NOMO-1 treated with DMSO at 0.1 percent for 48 hours (cell line): ENCODE data around the gene HCST.

ENCODE experiments used
- DNase-seq: peaks from one replicate; lab custom pipeline; 2025; ENCODE audit not compliant: unreplicated experiment; lab: John Stamatoyannopoulos, UW

HCST gene, protein sequence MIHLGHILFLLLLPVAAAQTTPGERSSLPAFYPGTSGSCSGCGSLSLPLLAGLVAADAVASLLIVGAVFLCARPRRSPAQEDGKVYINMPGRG

DNA sequence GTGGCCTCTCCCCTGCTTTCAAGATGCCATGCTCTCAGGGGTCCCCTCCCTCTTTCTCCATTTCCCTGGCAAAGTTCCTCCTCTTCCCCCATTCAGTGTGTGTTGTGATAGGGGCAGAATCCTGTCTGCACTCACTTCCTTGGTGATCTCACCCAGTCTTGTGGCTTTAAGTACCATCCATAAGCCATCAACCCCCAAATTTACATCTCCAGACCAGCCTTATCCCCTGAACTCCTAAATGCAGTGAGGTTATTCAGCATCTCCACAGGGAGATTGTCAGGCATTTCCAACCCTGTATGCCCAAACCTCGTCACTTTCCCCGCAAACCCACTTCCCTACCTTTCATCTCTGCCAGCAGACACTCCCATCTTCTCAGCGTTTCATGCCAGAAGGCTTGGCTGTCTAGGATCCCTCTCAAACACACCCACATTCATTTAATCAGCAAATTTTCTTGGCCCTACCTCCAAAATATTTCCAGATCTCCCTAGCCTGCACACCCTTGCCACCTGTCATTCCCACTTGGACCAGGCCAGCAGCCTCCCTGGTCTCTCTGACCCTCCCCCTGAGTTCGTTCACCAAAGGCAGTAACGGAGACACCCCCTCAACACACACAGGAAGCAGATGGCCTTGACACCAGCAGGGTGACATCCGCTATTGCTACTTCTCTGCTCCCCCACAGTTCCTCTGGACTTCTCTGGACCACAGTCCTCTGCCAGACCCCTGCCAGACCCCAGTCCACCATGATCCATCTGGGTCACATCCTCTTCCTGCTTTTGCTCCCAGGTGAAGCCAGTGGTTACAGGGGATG, at the start of gene HCST:
TSS of gene HCST (plus strand) at position 676 of the 808 bp plus-strand sequence. CDS start at position 741, 65 bp downstream.
- DNase-seq, result peak; percentile 11

DNA sequence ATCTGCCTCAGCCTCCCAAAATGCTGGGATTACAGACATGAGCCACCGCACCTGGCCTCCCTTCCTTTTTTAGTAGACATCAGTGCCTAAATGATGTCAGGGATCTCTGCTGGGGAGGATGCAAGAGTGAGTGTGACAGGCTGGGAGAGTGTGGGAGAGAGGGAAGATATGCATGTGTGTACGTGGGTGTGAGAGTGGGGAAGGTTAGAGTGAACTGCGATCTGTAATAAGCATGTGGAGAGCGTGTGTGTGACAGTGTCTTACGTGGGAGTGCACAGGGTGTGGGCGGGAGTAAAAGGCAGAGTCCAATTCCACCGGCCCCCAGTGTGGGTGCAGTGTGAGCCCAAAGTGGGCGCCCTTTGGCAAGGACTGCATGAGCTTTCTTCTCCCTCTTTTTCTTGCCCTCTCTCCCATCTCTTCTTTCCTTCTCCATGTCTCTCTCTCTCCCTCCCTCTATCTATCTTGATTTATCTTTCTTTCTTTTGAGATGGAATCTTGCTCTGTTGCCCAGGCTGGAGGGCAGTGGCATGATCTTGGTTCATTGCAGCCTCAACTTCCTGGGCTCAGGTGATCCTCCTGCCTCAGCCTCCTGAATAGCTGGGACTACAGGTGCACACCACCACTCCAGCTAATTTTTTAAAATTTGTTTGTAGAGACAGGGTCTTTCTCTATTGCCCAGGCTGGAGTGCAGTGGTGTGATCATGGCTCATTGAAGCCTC, 49.1 kb upstream of the HCST start:
- no peak for DNase-seq

DNA sequence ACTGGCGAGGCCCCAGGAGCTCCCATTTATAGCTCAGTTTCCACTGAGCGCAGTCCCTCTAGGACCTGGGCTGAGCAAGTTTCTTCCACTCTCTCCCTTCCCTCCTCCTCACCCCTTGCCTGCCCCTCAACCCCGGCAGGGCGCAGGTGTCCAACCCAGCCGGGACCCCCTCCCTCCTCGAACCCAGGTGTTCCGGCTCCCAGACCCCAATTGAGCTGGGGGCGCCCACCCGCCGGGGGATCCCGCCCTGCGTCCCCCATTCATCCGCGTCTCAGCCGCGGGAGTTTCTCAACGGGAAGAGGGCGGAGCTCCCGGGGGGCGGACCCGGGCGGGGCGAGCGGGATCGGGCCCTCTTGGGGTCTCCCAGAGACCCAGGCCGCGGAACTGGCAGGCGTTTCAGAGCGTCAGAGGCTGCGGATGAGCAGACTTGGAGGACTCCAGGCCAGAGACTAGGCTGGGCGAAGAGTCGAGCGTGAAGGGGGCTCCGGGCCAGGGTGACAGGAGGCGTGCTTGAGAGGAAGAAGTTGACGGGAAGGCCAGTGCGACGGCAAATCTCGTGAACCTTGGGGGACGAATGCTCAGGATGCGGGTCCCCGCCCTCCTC, 45.7 kb upstream of the HCST start, which contains the start of gene KIRREL2:
TSS of gene KIRREL2 (plus strand) at position 366 of the 604 bp plus-strand sequence. CDS start at position 575, 209 bp downstream.
- DNase-seq, result peak; percentile 46

DNA sequence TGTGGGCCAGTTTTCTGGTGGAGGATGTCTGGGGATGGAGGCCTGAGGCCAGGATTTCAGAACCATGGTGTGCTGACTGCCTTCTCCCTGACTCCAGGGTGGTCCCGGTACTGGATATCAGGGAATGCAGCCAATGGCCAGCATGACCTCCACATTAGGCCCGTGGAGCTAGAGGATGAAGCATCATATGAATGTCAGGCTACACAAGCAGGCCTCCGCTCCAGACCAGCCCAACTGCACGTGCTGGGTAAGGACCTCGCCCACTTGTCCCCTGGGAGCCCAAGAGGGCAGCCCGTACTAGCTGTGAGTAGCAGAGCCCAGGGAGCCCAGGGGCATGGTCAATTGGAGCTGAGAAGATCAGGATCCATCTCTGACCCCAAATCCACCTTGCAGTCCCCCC, 44.0 kb upstream of the HCST start:
- DNase-seq, result no peak

DNA sequence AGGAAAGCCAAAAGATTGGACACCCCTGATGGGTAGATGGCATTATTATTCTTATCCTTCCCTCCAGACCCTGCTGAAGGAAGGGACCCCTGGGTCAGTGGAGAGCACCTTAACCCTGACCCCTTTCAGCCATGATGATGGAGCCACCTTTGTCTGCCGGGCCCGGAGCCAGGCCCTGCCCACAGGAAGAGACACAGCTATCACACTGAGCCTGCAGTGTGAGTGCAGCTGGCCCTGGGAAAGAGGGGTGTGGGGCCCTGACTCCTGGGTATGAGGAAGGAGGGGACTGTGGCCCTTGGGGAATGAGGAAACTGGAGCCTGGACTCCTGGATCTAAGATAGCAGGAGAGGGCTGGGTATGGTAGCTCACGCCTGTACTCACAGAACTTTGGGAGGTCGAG, 42.9 kb upstream of the HCST start:
- DNase-seq, result no peak

DNA sequence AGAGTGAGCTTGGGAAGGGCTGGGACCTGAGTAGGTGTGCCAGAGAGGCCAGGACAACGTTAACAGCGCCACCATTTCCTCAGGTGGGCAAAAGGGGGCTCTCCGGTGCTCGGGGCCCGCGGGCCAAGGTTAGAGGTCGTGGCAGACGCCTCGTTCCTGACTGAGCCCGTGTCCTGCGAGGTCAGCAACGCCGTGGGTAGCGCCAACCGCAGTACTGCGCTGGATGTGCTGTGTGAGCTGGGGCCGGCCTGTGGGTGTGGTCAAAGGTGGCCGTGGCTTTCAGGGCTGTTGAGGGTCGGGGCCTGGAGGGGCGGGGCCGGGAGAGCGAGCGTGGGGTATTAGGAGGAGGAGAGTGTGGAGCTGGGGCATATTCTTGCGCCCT, 41.9 kb upstream of the HCST start:
- DNase-seq, result no peak

DNA sequence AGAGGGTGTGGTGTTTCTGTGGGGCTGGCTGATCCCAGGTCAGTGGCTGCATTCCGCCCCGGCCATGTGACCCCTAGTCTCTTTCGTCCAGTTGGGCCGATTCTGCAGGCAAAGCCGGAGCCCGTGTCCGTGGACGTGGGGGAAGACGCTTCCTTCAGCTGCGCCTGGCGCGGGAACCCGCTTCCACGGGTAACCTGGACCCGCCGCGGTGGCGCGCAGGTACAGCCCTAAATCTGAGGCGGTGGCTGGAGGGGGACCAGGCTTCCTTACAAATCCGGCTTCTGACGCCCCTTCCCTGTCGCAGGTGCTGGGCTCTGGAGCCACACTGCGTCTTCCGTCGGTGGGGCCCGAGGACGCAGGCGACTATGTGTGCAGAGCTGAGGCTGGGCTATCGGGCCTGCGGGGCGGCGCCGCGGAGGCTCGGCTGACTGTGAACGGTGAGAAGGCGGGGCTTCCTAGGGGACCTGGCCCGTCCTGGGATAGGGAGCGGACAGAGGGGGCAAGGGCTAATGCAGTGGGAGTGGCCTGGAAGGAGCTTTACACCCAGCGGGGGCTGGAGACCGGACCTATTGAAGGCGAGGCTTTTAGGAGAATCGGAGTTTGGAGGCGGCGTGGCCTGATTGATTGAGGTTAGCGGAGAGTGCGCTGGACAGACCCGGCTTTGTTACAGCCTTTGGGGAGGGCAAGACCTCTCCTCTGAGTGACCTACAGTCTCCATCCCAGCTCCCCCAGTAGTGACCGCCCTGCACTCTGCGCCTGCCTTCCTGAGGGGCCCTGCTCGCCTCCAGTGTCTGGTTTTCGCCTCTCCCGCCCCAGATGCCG, 41.3 kb upstream of the HCST start:
- DNase-seq, result no peak

DNA sequence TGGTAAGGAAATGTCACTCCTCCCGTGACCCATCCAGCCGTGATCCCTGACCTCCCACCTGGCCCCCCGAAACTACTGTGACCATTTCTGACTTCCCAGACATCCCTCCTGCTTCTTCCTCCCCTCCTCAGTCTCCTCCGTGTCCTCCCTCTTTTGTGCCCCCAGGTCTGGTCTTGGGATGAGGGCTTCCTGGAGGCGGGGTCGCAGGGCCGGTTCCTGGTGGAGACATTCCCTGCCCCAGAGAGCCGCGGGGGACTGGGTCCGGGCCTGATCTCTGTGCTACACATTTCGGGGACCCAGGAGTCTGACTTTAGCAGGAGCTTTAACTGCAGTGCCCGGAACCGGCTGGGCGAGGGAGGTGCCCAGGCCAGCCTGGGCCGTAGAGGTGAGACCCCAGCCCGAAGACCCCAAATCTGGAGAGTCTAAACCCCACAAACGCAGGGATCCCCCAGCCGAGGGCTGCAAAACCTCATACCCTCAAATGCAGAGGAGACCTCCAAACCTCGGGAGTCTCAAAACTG, 40.6 kb upstream of the HCST start:
- DNase-seq, result no peak

DNA sequence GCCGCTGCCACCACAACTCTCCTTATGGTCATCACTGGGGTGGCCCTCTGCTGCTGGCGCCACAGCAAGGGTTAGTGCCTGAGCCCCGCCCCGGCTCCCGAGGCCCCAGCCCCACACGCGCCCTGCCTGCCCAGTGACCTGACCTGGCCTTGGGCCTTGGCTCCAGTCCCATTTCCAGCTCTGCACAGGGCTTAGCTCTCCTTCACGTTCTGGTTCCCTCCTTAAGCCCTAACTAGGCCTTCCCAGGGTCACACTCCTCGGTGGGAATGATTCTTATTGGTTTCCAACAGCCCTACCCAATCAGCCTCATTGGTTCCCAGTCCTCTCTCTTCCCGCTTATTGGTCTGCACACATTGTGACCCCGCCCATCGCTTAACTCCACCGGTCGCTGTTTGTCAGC, 39.8 kb upstream of the HCST start:
- no peak for DNase-seq

DNA sequence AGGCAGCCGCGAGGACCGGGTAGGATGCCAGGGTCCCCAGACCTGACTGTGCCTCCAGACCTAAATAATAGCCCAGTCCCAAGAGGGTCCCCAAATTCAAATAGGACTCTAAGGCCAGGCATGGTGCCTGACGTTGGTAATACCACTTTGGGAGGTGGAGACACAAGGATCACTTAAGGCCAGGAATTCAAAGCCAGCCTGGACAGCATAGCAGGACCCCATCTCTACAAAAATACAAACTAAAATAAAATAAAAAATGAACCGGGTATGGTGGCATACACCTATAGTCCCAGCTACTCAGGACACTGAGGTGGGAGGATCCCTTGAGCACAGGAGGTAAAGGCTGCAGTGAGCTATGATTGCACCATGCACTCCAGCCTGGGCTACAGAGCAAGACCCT, 39.3 kb upstream of the HCST start:
- DNase-seq, result no peak

DNA sequence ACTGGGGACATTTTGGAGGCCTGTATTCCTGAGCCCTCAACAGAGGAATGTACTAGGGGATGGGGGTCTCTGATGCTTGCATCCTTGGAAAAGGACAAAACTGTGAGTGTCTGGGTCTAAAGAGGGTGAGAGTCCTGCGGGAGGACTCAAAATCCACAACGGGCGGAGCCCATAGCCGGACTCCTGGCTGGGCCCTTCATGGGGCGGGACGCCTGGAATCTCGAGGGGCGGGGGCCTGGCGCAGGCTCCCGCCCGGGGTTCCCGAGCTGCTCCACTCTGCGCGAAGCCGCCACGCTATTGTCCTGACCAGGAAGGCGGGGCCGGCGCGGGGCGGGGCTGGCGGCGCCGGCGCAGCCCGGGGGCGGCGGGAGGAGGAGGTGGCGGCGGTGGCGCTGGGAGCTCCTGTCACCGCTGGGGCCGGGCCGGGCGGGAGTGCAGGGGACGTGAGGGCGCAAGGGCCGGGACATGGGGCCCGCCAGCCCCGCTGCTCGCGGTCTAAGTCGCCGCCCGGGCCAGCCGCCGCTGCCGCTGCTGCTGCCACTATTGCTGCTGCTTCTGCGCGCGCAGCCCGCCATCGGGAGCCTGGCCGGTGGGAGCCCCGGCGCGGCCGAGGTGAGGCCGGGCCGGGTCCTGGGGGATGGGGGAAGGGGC, 34.0 kb upstream of the HCST start, which contains the start of gene APLP1:
TSS of gene APLP1 (plus strand) at position 403 of the 651 bp plus-strand sequence. CDS start at position 466, 63 bp downstream.
- DNase-seq, result no peak

DNA sequence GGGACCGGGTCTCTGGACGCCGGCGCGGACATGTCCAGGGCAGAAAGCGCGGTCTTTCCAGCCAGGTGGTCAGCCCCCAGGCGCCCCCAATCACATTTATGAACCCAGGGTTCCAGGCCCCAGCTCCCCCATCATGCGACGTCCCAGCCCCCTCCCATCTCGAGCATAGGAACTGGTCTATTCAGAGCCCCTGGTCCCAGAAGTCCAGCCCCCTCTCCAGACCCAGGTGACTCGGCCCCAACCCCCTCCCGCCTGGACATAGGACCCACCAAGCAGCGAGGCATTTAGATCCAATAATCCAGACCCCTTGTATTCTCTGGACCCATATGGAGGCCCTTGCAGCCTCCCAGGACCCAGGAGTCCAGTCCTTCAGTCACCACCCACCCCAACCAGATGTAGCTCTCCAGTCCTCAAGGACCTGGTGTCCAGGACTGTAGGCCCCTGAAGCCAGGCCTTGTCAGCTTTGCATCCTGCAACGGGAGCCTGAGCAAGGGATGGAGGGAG, 33.5 kb upstream of the HCST start:
- no peak for DNase-seq

DNA sequence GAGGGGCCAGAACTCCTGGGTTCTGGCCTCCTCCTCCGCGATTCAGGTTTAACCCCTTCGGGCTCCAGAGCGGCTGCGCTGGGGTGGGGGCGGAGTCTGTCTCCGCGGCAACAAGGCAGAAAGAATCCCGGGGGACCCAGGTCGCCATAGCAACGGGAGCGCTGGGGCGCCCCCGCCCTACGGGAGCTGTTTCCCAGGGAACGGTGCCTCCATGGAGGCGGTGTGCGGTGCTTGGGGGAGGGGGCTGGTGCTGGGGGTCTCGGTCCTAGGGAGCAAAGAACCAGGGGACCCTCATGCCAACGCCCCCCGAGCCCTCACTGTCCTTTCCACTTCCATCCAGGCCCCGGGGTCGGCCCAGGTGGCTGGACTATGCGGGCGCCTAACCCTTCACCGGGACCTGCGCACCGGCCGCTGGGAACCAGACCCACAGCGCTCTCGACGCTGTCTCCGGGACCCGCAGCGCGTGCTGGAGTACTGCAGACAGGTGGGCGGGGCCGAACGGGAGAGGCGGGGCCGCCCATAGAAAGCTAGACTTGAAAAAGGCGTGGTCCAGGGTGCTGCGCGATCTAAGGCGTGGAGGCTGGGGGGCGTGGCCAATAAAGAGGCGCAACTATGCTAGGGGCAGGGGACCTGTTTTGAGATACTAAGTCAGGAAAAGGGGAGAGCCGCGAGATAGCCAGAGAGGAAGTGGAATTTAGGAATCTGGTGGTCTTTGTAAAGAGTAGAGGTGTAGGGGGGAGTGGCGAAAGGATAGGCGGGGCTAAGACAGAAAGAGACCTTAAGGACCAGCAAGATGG, 32.8 kb upstream of the HCST start:
- peak; percentile 85 for DNase-seq

DNA sequence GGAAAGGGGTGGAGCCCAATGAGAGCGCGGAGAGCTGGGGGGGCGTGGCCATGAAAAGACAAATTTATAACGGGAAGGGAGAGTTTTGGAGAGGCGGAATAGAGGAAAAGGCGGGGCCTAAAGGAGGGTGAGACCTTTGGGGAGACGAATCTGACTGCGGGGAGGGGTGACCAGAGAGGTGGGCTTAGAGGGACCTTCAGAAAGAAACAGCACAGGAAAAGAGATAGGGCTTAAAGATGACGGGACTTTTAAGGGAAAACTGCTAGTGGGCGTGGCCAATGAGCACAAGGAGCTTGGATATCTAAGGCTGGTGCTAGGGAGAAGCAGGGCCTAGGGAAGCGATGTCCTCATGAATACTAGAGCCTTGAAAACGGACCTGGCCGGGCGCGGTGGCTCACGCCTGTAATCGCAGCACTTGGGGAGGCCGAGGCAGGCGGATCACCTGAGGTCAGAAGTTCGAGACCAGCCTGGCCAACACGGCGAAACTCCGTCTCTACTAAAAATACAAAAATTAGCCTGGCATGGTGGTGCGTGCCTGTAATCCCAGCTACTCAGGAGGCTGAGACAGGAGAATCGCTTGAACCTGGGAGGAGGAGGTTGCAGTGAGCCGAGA, 32.1 kb upstream of the HCST start:
- peak; percentile 74 for DNase-seq

DNA sequence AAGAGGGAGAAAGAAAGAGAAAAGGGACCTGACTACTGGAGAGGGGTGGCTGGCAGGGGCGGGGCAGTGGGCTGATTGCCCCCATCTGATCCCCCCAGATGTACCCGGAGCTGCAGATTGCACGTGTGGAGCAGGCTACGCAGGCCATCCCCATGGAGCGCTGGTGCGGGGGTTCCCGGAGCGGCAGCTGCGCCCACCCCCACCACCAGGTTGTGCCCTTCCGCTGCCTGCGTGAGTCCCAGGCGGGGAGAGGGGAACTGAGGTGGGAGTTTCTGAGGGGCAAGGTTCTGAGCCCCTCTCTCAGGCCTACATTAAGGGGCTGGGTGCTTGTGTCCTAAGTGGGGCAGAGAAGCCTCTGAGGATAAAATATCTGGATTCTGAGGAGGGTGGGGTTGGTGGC, 31.5 kb upstream of the HCST start:
- no peak for DNase-seq

DNA sequence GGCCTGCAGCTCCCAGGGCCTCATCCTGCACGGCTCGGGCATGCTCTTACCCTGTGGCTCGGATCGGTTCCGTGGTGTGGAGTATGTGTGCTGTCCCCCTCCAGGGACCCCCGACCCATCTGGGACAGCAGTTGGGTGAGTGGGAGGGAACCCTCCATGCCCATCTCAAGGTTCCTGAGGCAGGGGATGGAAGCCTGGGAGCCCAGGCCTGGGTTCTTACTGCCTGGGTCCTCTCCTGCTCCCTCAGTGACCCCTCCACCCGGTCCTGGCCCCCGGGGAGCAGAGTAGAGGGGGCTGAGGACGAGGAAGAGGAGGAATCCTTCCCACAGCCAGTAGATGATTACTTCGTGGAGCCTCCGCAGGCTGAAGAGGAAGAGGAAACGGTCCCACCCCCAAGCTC, 30.7 kb upstream of the HCST start:
- no peak for DNase-seq

DNA sequence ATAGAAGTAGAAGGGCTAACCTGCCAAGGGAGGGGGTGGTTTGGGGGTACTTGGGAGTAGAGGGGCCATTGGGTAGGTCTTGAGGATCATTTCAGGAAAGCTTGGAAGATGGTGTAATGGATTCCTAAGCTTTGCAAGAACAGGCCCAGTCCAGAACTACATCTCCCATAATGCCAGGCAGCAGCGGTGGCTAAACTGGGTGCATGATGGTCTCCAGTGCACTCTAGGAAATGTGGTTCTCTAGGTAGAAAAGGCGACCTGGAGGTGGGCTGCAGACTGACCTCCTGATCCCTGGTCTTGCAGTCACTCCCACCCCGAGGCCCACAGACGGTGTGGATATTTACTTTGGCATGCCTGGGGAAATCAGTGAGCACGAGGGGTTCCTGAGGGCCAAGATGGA, 30.1 kb upstream of the HCST start:
- DNase-seq, result no peak

DNA sequence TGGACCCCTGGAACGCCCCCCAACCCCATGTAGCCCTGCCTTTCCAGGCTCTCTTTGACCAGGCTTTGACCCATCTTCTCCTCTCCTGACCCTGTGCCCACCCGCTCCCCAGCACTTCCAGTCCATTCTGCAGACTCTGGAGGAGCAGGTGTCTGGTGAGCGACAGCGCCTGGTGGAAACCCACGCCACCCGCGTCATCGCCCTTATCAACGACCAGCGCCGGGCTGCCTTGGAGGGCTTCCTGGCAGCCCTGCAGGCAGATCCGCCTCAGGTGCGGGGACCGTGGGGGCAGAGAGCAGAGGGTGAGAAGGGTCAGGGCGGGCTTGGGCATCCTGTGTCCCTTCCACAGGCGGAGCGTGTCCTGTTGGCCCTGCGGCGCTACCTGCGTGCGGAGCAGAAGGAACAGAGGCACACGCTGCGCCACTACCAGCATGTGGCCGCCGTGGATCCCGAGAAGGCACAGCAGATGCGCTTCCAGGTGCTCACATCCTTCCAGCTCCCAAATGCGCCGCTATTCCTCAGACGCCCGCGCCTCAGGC, 27.9 kb upstream of the HCST start:
- no peak for DNase-seq
